IMR-90 (cell line): ENCODE results near the gene FREM3.

Experiments
- CEBPB ChIP-seq: IDR thresholded peaks from 2 replicates; pipeline ENCODE4 v1.6.1; 2012; ENCODE audit warnings: low read depth, low read length, improper control_type of control experiment
- CTCF ChIP-seq: conservative IDR thresholded peaks from 2 replicates; pipeline ENCODE4 v1.5.1; 2012; ENCODE audit warnings: mild to moderate bottlenecking, low read depth, low read length, improper control_type of control experiment
- FOS ChIP-seq: fragments of 150-350 bp; IDR thresholded peaks from 2 replicates; pipeline ENCODE4 v1.6.1; 2016; ENCODE audit warnings: low read depth, low read length
- MXI1 ChIP-seq: IDR thresholded peaks from 2 replicates; pipeline ENCODE4 v1.6.1; 2012; ENCODE audit warnings: low read depth, mild to moderate bottlenecking, low read length, moderate library complexity, borderline replicate concordance
- POLR2A ChIP-seq: IDR thresholded peaks from 2 replicates; pipeline ENCODE4 v1.6.1; 2012; ENCODE audit warnings: mild to moderate bottlenecking, low read depth, low read length
- RCOR1 ChIP-seq: IDR thresholded peaks from 2 replicates; pipeline ENCODE4 v1.6.1; 2012; ENCODE audit warnings: mild to moderate bottlenecking, low read length, improper control_type of control experiment; ENCODE audit not compliant: insufficient replicate concordance
- RFX5 ChIP-seq: IDR thresholded peaks from 2 replicates; pipeline ENCODE4 v1.8.0; 2012; ENCODE audit warnings: low read depth, mild to moderate bottlenecking, low read length, moderate library complexity
- TF ChIP-seq, protein P1 (sequence below): fragments of 150-350 bp; IDR thresholded peaks from 2 replicates; pipeline ENCODE4 v1.6.1; 2017; ENCODE audit warnings: mild to moderate bottlenecking, antibody characterized with exemption, low read length, low read depth

GRCh38 chr4:143554728-143555597 lies 145.5 kb downstream of the FREM3 start:
- TF ChIP-seq CTCF (no peak), RCOR1 (no peak), RFX5 (no peak), POLR2A (no peak), CEBPB (no peak), FOS (no peak), MXI1 (no peak)
- TF ChIP-seq, protein P1, sequence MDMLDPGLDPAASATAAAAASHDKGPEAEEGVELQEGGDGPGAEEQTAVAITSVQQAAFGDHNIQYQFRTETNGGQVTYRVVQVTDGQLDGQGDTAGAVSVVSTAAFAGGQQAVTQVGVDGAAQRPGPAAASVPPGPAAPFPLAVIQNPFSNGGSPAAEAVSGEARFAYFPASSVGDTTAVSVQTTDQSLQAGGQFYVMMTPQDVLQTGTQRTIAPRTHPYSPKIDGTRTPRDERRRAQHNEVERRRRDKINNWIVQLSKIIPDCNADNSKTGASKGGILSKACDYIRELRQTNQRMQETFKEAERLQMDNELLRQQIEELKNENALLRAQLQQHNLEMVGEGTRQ: no peak
